K562 (cell line): ENCODE results near the gene BCAN. TPM values are rescaled to one million over a fixed set of nuclear protein-coding genes. Genes with fewer than 3 reads are reported as not detected.

ENCODE experiments used
- BACH1 ChIP-seq: fragments of 200-800 bp; sonication (Bioruptor generic); IDR thresholded peaks from 2 replicates; pipeline ENCODE4 v1.6.1; 2016; ENCODE audit warnings: missing genetic modification characterization, missing compliant biosample characterization
- HCFC1 ChIP-seq: IDR thresholded peaks from 2 replicates; pipeline ENCODE4 v1.6.1; 2012; ENCODE audit warnings: low read depth, low read length, improper control_type of control experiment
- HDAC2 ChIP-seq: fragments of 450-650 bp; IDR thresholded peaks from 2 replicates; pipeline ENCODE4 v1.6.1; 2016; ENCODE audit warnings: mild to moderate bottlenecking
- HNRNPL ChIP-seq: fragments of 200-400 bp; formaldehyde crosslinking; IDR thresholded peaks from 2 replicates; pipeline ENCODE4 v1.6.1; 2017; ENCODE audit warnings: low read depth, mild to moderate bottlenecking, low read length
- ILK ChIP-seq: fragments of 450-650 bp; IDR thresholded peaks from 2 replicates; pipeline ENCODE4 v1.6.1; 2016; ENCODE audit warnings: missing genetic modification characterization, low read depth, mild to moderate bottlenecking, missing compliant biosample characterization, moderate library complexity, borderline replicate concordance
- RBM39 ChIP-seq: fragments of 200-400 bp; formaldehyde crosslinking; optimal IDR thresholded peaks from 2 replicates; pipeline ENCODE3; 2018; ENCODE audit warnings: low read depth, low read length
- SRF ChIP-seq, 2 experiments: fragments of 250-450, 450-650 bp in 1 of 2; sonication (Bioruptor Pico) in 1 of 2; sonication (generic) in 1 of 2; formaldehyde crosslinking; IDR thresholded peaks; 2 replicates each; pipeline versions ENCODE4 v1.5.0 to v1.5.1; 2020 to 2022; ENCODE audit warnings: mild to moderate bottlenecking in 1 of 2, missing genetic modification reagents in 1 of 2
- STAT5A ChIP-seq: IDR thresholded peaks from 2 replicates; pipeline ENCODE4 v1.6.1; 2012; ENCODE audit warnings: low read length, inconsistent platforms, borderline replicate concordance
- TRIM24 ChIP-seq, 2 experiments: fragments of 450-650 bp; IDR thresholded peaks; 2 replicates each; pipeline ENCODE4 v1.6.1; 2016
- ZFPM2 ChIP-seq: fragments of 250-450 bp; sonication (Bioruptor Pico); IDR thresholded peaks from 2 replicates; pipeline ENCODE4 v1.5.1; 2022; ENCODE audit warnings: mild to moderate bottlenecking
- ZNF507 ChIP-seq: conservative IDR thresholded peaks from 2 replicates; pipeline ENCODE4 v1.6.1; 2017; ENCODE audit warnings: missing genetic modification characterization, missing compliant biosample characterization
- polyA plus RNA-seq, 8 experiments: library from polyadenylated mRNA; depleted of rRNA in 4 of 8; stranded (reverse) in 5 of 8; unstranded in 3 of 8; fragments of >200 nt; fragmentation: Nextera tagmentation in 2 of 8; fragmentation: Illumina TruSeq in 1 of 8; extraction: Ambion mirVana in 2 of 8; extraction: Trizol in 1 of 8; gene quantifications; 2 replicates each; pipeline versions ENCODE4 v1.2.1 to v1.2.3, GENCODE V29; 2011 to 2014; ENCODE audit warnings: inconsistent platforms in 1 of 8, missing spikeins in 1 of 8
- total RNA-seq, 7 experiments: library from RNA; depleted of rRNA in 6 of 7; stranded (reverse); fragments of >200 nt in 6 of 7; fragmentation: Illumina TruSeq in 2 of 7; extraction: Trizol in 2 of 7; gene quantifications; 2 replicates each; pipeline versions ENCODE4 v1.2.1 to v1.2.3, GENCODE V29; 2011 to 2021; ENCODE audit warnings: low replicate concordance in 1 of 7
- TF ChIP-seq, protein P1 (sequence below): fragments of 250-450 bp; sonication (Bioruptor Pico); IDR thresholded peaks from 2 replicates; pipeline ENCODE4 v1.8.0; 2022; ENCODE audit warnings: inconsistent platforms, mild to moderate bottlenecking, moderate library complexity, borderline replicate concordance
- TF ChIP-seq, protein P2 (sequence below): sonication (generic); formaldehyde crosslinking; IDR thresholded peaks from 2 replicates; pipeline ENCODE4 v1.8.0; 2022; ENCODE audit warnings: missing genetic modification reagents, mild to moderate bottlenecking, borderline replicate concordance
- TF ChIP-seq, protein P3 (sequence below): sonication (generic); formaldehyde crosslinking; IDR thresholded peaks from 2 replicates; pipeline ENCODE4 v1.8.1; 2023; ENCODE audit warnings: missing genetic modification reagents, mild to moderate bottlenecking, borderline replicate concordance
- TF ChIP-seq, protein P4 (sequence below): fragments of 250-450 bp; sonication (Bioruptor Pico); IDR thresholded peaks from 2 replicates; pipeline ENCODE4 v1.5.0; 2021
- TF ChIP-seq, protein P5 (sequence below): IDR thresholded peaks from 2 replicates; pipeline ENCODE4 v1.6.1; 2016; ENCODE audit warnings: missing genetic modification characterization, missing compliant biosample characterization
- TF ChIP-seq, protein P6 (sequence below): fragments of 450-650 bp; formaldehyde crosslinking; IDR thresholded peaks from 2 replicates; pipeline ENCODE4 v1.4.0; 2020; ENCODE audit warnings: mild to moderate bottlenecking, moderate library complexity

The BCAN gene
- total and polyA plus RNA-seq, 9 of the 15 experiments (the other 6 are each of a cell fraction or from before 2014, with no cell fraction given), result 0.04 to 0.33 (median 0.14) TPM; not detected in 5

DNA sequence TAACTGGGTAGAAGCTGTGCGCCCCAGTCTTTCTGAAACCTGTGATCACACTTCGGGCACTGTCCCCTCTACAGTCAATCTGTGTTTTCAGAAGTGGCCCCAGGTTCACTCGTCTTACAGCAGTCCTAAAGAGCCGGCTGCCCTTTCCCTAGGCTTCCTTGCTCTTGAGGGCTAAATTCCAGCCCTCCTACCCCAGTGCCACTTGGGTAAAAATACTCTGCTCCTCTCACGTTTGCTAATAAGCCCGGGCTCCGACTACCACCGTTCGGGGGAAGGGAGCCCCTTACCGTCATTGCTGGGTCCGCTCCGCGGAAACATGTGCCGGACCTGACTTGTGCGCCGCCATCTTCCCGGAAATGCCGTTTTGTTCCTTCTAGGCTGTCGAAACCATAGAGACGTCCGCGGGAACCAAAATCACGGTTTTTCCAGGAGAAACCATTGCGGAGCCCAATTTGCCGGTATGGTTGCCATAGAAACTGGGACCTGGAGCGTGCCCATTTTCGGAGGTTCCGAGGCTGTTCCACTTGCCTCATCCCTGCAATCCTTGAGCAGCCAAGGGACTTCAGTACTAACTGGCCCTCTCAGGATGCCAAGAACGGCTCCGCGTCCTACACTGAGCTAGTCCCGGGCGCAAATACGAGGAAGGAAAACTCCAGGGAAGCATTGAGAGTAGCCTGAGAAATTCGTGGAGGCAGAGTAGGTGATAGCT, 40.6 kb upstream of the BCAN start, which contains the start of gene GPATCH4 (continued):
- TF ChIP-seq, protein P1, sequence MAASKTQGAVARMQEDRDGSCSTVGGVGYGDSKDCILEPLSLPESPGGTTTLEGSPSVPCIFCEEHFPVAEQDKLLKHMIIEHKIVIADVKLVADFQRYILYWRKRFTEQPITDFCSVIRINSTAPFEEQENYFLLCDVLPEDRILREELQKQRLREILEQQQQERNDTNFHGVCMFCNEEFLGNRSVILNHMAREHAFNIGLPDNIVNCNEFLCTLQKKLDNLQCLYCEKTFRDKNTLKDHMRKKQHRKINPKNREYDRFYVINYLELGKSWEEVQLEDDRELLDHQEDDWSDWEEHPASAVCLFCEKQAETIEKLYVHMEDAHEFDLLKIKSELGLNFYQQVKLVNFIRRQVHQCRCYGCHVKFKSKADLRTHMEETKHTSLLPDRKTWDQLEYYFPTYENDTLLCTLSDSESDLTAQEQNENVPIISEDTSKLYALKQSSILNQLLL, result no peak
- peak; percentile 99 for TF ChIP-seq HDAC2
- TF ChIP-seq HCFC1, result peak; percentile 81
- TF ChIP-seq, protein P2, sequence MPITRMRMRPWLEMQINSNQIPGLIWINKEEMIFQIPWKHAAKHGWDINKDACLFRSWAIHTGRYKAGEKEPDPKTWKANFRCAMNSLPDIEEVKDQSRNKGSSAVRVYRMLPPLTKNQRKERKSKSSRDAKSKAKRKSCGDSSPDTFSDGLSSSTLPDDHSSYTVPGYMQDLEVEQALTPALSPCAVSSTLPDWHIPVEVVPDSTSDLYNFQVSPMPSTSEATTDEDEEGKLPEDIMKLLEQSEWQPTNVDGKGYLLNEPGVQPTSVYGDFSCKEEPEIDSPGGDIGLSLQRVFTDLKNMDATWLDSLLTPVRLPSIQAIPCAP, result no peak
- TF ChIP-seq STAT5A, result no peak
- TF ChIP-seq, protein P3, sequence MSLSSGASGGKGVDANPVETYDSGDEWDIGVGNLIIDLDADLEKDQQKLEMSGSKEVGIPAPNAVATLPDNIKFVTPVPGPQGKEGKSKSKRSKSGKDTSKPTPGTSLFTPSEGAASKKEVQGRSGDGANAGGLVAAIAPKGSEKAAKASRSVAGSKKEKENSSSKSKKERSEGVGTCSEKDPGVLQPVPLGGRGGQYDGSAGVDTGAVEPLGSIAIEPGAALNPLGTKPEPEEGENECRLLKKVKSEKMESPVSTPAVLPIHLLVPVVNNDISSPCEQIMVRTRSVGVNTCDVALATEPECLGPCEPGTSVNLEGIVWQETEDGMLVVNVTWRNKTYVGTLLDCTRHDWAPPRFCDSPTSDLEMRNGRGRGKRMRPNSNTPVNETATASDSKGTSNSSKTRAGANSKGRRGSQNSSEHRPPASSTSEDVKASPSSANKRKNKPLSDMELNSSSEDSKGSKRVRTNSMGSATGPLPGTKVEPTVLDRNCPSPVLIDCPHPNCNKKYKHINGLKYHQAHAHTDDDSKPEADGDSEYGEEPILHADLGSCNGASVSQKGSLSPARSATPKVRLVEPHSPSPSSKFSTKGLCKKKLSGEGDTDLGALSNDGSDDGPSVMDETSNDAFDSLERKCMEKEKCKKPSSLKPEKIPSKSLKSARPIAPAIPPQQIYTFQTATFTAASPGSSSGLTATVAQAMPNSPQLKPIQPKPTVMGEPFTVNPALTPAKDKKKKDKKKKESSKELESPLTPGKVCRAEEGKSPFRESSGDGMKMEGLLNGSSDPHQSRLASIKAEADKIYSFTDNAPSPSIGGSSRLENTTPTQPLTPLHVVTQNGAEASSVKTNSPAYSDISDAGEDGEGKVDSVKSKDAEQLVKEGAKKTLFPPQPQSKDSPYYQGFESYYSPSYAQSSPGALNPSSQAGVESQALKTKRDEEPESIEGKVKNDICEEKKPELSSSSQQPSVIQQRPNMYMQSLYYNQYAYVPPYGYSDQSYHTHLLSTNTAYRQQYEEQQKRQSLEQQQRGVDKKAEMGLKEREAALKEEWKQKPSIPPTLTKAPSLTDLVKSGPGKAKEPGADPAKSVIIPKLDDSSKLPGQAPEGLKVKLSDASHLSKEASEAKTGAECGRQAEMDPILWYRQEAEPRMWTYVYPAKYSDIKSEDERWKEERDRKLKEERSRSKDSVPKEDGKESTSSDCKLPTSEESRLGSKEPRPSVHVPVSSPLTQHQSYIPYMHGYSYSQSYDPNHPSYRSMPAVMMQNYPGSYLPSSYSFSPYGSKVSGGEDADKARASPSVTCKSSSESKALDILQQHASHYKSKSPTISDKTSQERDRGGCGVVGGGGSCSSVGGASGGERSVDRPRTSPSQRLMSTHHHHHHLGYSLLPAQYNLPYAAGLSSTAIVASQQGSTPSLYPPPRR (CRISPR knock-in tag), result no peak
- TF ChIP-seq RBM39, result no peak
- TF ChIP-seq BACH1 (tag), result no peak
- TF ChIP-seq, protein P4, sequence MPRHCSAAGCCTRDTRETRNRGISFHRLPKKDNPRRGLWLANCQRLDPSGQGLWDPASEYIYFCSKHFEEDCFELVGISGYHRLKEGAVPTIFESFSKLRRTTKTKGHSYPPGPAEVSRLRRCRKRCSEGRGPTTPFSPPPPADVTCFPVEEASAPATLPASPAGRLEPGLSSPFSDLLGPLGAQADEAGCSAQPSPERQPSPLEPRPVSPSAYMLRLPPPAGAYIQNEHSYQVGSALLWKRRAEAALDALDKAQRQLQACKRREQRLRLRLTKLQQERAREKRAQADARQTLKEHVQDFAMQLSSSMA (CRISPR knock-in tag), result no peak
- no peak for TF ChIP-seq ZNF507 (tag)
- TF ChIP-seq, protein P5, sequence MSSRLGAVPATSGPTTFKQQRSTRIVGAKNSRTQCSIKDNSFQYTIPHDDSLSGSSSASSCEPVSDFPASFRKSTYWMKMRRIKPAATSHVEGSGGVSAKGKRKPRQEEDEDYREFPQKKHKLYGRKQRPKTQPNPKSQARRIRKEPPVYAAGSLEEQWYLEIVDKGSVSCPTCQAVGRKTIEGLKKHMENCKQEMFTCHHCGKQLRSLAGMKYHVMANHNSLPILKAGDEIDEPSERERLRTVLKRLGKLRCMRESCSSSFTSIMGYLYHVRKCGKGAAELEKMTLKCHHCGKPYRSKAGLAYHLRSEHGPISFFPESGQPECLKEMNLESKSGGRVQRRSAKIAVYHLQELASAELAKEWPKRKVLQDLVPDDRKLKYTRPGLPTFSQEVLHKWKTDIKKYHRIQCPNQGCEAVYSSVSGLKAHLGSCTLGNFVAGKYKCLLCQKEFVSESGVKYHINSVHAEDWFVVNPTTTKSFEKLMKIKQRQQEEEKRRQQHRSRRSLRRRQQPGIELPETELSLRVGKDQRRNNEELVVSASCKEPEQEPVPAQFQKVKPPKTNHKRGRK (tag), result no peak
- TF ChIP-seq SRF (CRISPR knock-in tag; IDR thresholded peaks at IDR 0.05), result peak in 1 of 2 experiments; percentile 59; a peak in 1 of 4 replicates
- TF ChIP-seq, protein P6, sequence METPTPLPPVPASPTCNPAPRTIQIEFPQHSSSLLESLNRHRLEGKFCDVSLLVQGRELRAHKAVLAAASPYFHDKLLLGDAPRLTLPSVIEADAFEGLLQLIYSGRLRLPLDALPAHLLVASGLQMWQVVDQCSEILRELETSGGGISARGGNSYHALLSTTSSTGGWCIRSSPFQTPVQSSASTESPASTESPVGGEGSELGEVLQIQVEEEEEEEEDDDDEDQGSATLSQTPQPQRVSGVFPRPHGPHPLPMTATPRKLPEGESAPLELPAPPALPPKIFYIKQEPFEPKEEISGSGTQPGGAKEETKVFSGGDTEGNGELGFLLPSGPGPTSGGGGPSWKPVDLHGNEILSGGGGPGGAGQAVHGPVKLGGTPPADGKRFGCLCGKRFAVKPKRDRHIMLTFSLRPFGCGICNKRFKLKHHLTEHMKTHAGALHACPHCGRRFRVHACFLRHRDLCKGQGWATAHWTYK (CRISPR knock-in tag), result 0 out of 2 replicates have a peak, but pooled peaks have one; percentile 60
- no peak for TF ChIP-seq TRIM24 (IDR thresholded peaks at IDR 0.05)
- no peak for TF ChIP-seq HNRNPL
- TF ChIP-seq ILK (tag), result no peak
- TF ChIP-seq ZFPM2, result no peak
